ACC112 (cell line): Measurements from ENCODE around the gene SPACA6.
A peak's percentile ranks its signal among the peaks of the same experiment; 100 is the strongest.

Experiments
- H2AFZ ChIP-seq: fragments of 200-600 bp; sonication (generic); one replicate; pipeline ENCODE4 v1.6.0; 2017; ENCODE audit warnings: antibody characterized with exemption, low read length; ENCODE audit not compliant: unreplicated experiment
- H3K27ac ChIP-seq: fragments of 200-600 bp; sonication (generic); 2 replicates; pipeline ENCODE4 v1.5.1; 2014; ENCODE audit warnings: low read depth, mild to moderate bottlenecking, antibody characterized with exemption, low read length, moderate library complexity
- H3K27me3 ChIP-seq: fragments of 200-600 bp; sonication (generic); 2 replicates; pipeline ENCODE4 v1.6.1; 2014; ENCODE audit warnings: mild to moderate bottlenecking, antibody characterized with exemption, low read length, moderate library complexity, mixed read lengths; ENCODE audit not compliant: insufficient read depth
- H3K36me3 ChIP-seq: fragments of 200-600 bp; sonication (generic); 2 replicates; pipeline ENCODE4 v1.6.1; 2016; ENCODE audit warnings: mild to moderate bottlenecking, antibody characterized with exemption, low read length, moderate library complexity, mixed read lengths; ENCODE audit not compliant: insufficient read depth
- H3K4me1 ChIP-seq: fragments of 200-600 bp; sonication (generic); one replicate; pipeline ENCODE4 v1.6.1; 2016; ENCODE audit warnings: low read length, mixed read lengths; ENCODE audit not compliant: insufficient read depth, unreplicated experiment, control insufficient read depth
- H3K4me3 ChIP-seq: fragments of 200-600 bp; sonication (generic); 2 replicates; pipeline ENCODE4 v1.5.1; 2014; ENCODE audit warnings: mild to moderate bottlenecking, low read depth, low read length
- H3K79me2 ChIP-seq: fragments of 200-600 bp; sonication (generic); one replicate; pipeline ENCODE4 v1.6.0; 2016; ENCODE audit warnings: low read length; ENCODE audit not compliant: control insufficient read depth, unreplicated experiment, insufficient read depth

The SPACA6 gene

DNA sequence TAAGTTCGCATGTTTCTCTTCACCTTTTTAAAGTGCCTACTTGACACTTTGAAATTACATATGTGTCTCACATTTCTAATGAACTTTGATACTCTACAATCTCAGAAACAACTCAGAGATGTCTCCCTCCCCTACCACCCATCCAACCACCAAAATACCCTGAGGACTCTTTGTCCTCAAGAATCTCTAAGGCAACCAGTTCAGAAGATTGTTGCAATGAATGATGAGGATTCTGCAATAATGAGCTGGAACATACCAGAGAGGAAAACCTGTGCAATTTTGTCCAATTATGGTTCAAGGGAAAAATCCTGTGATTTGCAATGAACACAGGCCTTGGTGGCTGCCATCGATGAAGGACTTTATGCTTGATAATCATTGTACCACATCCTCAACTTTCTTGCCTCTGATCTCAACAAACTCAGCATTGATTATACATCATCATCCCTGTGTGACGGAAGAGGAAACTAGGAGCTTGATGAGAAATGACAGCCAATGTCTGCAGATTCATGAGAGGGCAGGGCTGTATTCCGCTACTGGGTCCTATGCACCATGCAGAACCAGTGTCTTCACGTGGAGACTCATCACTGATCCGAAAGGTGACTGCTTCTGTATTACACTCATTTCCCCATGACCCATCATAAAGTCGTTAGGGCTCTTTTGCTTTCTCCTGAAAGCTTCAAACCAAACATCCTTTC is 57.4 kb downstream of the SPACA6 start:
- no peak overlapping the region for H3K4me3 ChIP-seq

DNA sequence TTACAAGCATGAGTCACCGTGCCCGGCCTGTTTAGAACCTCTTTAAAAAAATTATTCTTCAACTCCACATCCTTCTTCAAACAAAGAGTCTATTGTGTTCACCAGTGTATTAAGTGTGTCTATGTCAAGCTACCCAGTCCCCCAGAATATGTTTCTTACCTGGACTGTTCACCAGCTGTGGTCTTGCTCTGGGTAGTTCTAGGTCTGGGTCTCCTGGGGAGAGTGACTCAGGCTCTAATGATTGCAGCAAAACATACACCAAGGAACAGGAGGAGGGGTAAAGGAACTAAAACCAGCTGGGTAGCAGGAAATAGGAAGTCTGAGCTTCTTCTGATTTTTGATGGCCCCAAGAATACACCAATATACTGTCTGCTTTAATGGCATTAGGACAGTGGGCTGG is 58.5 kb downstream of the SPACA6 start, which contains the start of gene FPR1:
Gene FPR1, minus strand, starts transcription at position 224 of the 400 bp plus-strand sequence. CDS start 4,884 bp downstream, outside the sequence.
- H3K27ac ChIP-seq: peak within 1 kb of the TSS; percentile 68
- no peaks in the 10 kb centered on the region for H3K36me3 ChIP-seq
- H2AFZ ChIP-seq: no peak within 1 kb of the TSS
- peaks cover 18% of the 10 kb centered on the region for H3K4me1 ChIP-seq
- H3K79me2 ChIP-seq: no peaks in the 10 kb centered on the region
- H3K4me3 ChIP-seq: peak within 1 kb of the TSS; percentile 12; the same call in 1 of the 2 replicates
- H3K27me3 ChIP-seq: no peaks in the 10 kb centered on the region

More for the DNA sequence above, 57.4 kb downstream of the SPACA6 start:
- H3K27ac ChIP-seq: peak overlapping the region; percentile 68
- H3K36me3 ChIP-seq: no peaks in the 10 kb centered on the region
- H2AFZ ChIP-seq: no peak overlapping the region
- H3K79me2 ChIP-seq: no peaks in the 10 kb centered on the region
- H3K27me3 ChIP-seq: no peaks in the 10 kb centered on the region
- peaks cover 18% of the 10 kb centered on the region for H3K4me1 ChIP-seq

DNA sequence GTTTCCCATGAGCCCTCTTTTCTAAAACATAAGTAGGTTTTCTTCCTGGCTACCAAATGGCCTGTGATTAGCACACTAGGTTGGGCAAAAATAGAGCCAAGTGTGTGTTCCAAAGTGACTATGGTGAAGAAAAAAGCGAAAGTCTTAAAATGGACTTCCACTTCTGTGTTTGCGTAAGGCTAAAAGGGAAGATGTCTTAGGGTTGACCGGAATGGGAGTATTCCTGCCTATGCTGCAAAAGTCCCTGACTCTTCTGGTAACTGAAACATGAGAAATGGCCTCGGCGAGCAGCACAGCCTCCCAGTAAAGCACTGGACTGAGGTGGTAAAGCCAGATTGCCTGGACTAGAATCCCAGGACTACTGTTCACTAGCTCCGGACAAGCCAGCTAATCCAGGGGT is 61.0 kb downstream of the SPACA6 start:
- Histone ChIP-seq H3K27ac (no peak overlapping the region), H3K27me3 (no peaks in the 10 kb centered on the region), H2AFZ (no peak overlapping the region)

DNA sequence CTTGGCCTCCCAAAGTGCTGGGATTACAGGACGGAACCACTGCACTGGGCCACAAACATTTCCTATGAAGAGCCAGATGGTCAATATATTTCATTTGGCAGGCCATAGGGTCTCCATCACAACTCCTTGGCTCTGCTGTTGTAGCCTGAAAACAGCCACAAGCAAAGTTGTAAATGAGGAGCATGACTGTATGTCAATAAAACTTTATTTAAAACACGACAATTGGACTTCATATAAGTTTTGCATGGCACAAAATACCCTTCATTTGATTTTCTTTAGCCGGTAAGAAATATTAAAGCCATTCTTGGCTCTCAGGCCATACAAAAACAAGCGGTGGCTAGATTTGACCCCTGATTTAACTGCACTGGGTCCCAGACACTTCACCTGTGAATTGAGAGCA is 61.6 kb downstream of the SPACA6 start:
- no peaks in the 10 kb centered on the region for H3K79me2 ChIP-seq
- H3K4me1 ChIP-seq: peaks cover 18% of the 10 kb centered on the region
- H3K27me3 ChIP-seq: no peaks in the 10 kb centered on the region
- H3K27ac ChIP-seq: no peak overlapping the region
- H2AFZ ChIP-seq: no peak overlapping the region
- H3K4me3 ChIP-seq: no peak overlapping the region
- H3K36me3 ChIP-seq: no peaks in the 10 kb centered on the region

More for the DNA sequence above, 61.0 kb downstream of the SPACA6 start:
- H3K4me1 ChIP-seq: peaks cover 18% of the 10 kb centered on the region
- H3K36me3 ChIP-seq: no peaks in the 10 kb centered on the region
- no peak overlapping the region for H3K4me3 ChIP-seq
- no peaks in the 10 kb centered on the region for H3K79me2 ChIP-seq
